Neural cell (in vitro differentiated cells): Measurements from ENCODE around the gene SCUBE1.

Experiments used
- CTCF ChIP-seq: fragments of 450-650 bp; IDR thresholded peaks from 2 replicates; pipeline ENCODE4 v1.5.1; 2014; ENCODE audit warnings: antibody characterized with exemption, mild to moderate bottlenecking, moderate library complexity; ENCODE audit not compliant: poor library complexity, severe bottlenecking
- EP300 ChIP-seq: fragments of 450-650 bp; conservative IDR thresholded peaks from 2 replicates; pipeline ENCODE4 v1.6.1; 2014; ENCODE audit warnings: antibody characterized with exemption, mild to moderate bottlenecking, moderate library complexity; ENCODE audit not compliant: poor library complexity, severe bottlenecking
- POLR2AphosphoS5 ChIP-seq: IDR thresholded peaks from 2 replicates; pipeline ENCODE4 v1.6.1; 2012
- RAD21 ChIP-seq: fragments of 450-650 bp; conservative IDR thresholded peaks from 2 replicates; pipeline ENCODE4 v1.6.1; 2014; ENCODE audit warnings: antibody characterized with exemption, mild to moderate bottlenecking, moderate library complexity
- REST ChIP-seq: IDR thresholded peaks from 2 replicates; pipeline ENCODE4 v1.6.1; 2012; ENCODE audit warnings: borderline replicate concordance
- TAF1 ChIP-seq: IDR thresholded peaks from 2 replicates; pipeline ENCODE4 v1.6.1; 2012; ENCODE audit warnings: low read depth

- TF ChIP-seq CTCF (no peak), RAD21 (no peak), POLR2AphosphoS5 (no peak), EP300 (no peak), TAF1 (no peak), REST (no peak)
Observed at GRCh38 chr22:43244803-43245527, 98.2 kb downstream of the SCUBE1 start.
